OCI-LY7 (cell line): Measurements from ENCODE around the gene HAUS6. TPM values are rescaled to one million over a fixed set of nuclear protein-coding genes. Genes with fewer than 3 reads are reported as not detected.
A peak's percentile ranks its signal among the peaks of the same experiment; 100 is the strongest.

Experiments used
- BruUV-seq: library from RNA; stranded (reverse); fragments of 400-500 nt; replicated peaks from 2 replicates; lab custom pipeline; 2021; lab: Mats Ljungman, UMichigan
- CTCF ChIA-PET: fragments of 300-600 bp; sonication (Branson Sonifier 250); formaldehyde crosslinking; loops from one replicate; lab custom pipeline; 2022; ENCODE audit warnings: antibody characterized with exemption; ENCODE audit not compliant: unreplicated experiment; lab: Charles Lee
- POLR2A ChIA-PET: fragments of 300-600 bp; sonication (Branson Sonifier 250); formaldehyde crosslinking; loops from one replicate; lab custom pipeline; 2022; ENCODE audit warnings: antibody characterized with exemption; lab: Charles Lee
- DNase-seq: peaks from one replicate; pipeline ENCODE4 v3.0.0-alpha.2; 2015; ENCODE audit warnings: low spot score
- H2AFZ ChIP-seq: fragments of 200-600 bp; sonication (generic), shearing (Covaris generic); 2 replicates; pipeline ENCODE4 v1.6.1; 2014; ENCODE audit warnings: mild to moderate bottlenecking, antibody characterized with exemption, low read length, moderate library complexity
- H3K27ac ChIP-seq: fragments of 200-600 bp; sonication (generic); 2 replicates; pipeline ENCODE4 v1.5.1; 2014; ENCODE audit warnings: mixed run types, low read depth, mild to moderate bottlenecking, moderate library complexity, low read length, inconsistent platforms; ENCODE audit not compliant: poor library complexity, severe bottlenecking
- H3K36me3 ChIP-seq: fragments of 200-600 bp; sonication (generic); 2 replicates; pipeline ENCODE4 v1.6.1; 2014; ENCODE audit warnings: mild to moderate bottlenecking, antibody characterized with exemption, low read length, moderate library complexity, mixed read lengths; ENCODE audit not compliant: insufficient read depth
- H3K4me1 ChIP-seq: fragments of 200-600 bp; sonication (generic); 2 replicates; pipeline ENCODE4 v1.5.1; 2014; ENCODE audit warnings: mild to moderate bottlenecking, low read length; ENCODE audit not compliant: insufficient read depth, poor library complexity, severe bottlenecking
- H3K4me2 ChIP-seq: fragments of 200-600 bp; sonication (generic); 2 replicates; pipeline ENCODE4 v1.6.1; 2014; ENCODE audit warnings: mild to moderate bottlenecking, low read length
- H3K4me3 ChIP-seq: fragments of 200-600 bp; sonication (generic); 2 replicates; pipeline ENCODE4 v1.5.1; 2014; ENCODE audit warnings: mild to moderate bottlenecking, low read depth, low read length; ENCODE audit not compliant: poor library complexity, severe bottlenecking
- H3K79me2 ChIP-seq: fragments of 200-600 bp; sonication (generic); 2 replicates; pipeline ENCODE4 v1.6.1; 2016; ENCODE audit warnings: low read depth, mild to moderate bottlenecking, low read length, moderate library complexity, mixed read lengths; ENCODE audit not compliant: insufficient read depth
- H3K9me2 ChIP-seq: fragments of 200-600 bp; sonication (generic); 2 replicates; pipeline ENCODE4 v1.6.1; 2016; ENCODE audit warnings: mild to moderate bottlenecking, low read length, mixed read lengths; ENCODE audit not compliant: insufficient read depth
- H3K9me3 ChIP-seq: fragments of 200-600 bp; sonication (generic); 2 replicates; pipeline ENCODE4 v1.6.1; 2014; ENCODE audit warnings: mild to moderate bottlenecking, mixed run types, low read length, mixed read lengths
- H4K20me1 ChIP-seq: fragments of 200-600 bp; sonication (generic); 2 replicates; pipeline ENCODE4 v1.6.1; 2014; ENCODE audit warnings: mild to moderate bottlenecking, antibody characterized with exemption, low read length, moderate library complexity, mixed read lengths; ENCODE audit not compliant: insufficient read depth
- EZH2phosphoT487 ChIP-seq: fragments of 200-600 bp; sonication (generic); IDR thresholded peaks from 2 replicates; pipeline ENCODE4 v1.6.1; 2018; ENCODE audit warnings: low read depth, borderline replicate concordance, mild to moderate bottlenecking, mixed run types, antibody characterized with exemption, low read length, moderate library complexity, mixed read lengths
- intact Hi-C: fragments of 100-400 bp; cut with micrococcal nuclease; formaldehyde crosslinking; loops from one replicate; pipeline ENCODE4 v1.10.0; 2022; ENCODE audit not compliant: unreplicated experiment
- total RNA-seq, 2 experiments: library from RNA; depleted of rRNA in 1 of 2; stranded (reverse); fragments of >200 nt in 1 of 2; shearing (Covaris generic) in 1 of 2; gene quantifications; 2 replicates each; pipeline ENCODE4 v1.2.3, GENCODE V29; 2014 to 2022
- TF ChIP-seq, protein P1 (sequence below): fragments of 200-600 bp; sonication (generic); conservative IDR thresholded peaks from 2 replicates; pipeline ENCODE4 v1.5.1; 2014; ENCODE audit warnings: mild to moderate bottlenecking, antibody characterized with exemption, low read length, moderate library complexity, mixed read lengths

Gene HAUS6
- total RNA-seq, 2 experiments from 2014 or later: 25.7 to 31.5 TPM

DNA sequence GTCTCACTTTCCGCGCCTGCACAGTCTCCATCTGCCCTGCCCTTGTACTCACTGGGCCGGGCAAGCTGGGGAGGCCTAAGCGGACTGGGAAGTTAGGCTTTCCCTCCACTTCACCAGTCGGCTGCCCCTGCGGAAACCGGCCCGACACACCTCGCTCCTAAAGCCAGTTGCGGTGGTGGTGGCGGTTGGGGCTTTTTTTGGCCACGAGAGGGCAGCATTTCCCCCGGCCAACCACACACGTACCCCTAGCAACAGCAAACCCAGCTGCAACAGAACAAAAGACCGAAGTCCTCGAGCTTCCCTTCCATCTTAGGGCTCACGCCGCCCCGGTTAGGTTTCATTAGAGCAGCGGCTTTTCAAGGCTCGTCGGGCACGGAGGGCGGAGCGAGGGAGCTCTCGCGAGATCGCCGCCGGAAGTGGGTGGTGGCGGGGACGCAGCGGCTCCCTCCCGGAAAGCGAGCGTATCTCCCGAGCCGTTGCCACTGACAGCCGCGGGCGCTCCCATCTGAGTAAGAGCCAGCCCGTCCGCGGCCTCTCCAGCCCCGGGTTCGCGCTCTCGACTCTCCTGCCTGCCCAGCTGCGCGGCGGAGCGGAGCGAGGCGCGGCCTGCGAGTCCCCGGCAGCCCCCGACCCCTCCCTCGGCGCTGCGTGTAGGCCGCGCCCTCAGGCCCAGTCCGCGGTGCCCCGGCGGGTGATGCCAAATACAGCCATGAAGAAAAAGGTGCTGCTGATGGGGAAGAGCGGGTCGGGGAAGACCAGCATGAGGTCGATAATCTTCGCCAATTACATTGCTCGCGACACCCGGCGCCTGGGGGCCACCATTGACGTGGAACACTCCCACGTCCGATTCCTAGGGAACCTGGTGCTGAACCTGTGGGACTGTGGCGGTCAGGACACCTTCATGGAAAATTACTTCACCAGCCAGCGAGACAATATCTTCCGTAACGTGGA lies 53.5 kb downstream of the HAUS6 start, which contains the start of gene RRAGA:
TSS of gene RRAGA (plus strand) at position 462 of the 951 bp plus-strand sequence. CDS start at position 695, 233 bp downstream.
- POLR2A ChIA-PET: interaction anchor here (0.7 to 1.9 kb wide), 11 partner anchors 18 to 414 kb away, joined by 3 to 8 read pairs (median 3); partner anchors contain the start of gene HAUS6
- Histone ChIP-seq H3K9me2 (no peaks in the 10 kb centered on the region), H3K27ac (peak within 1 kb of the TSS; percentile 87), H3K4me3 (peak within 1 kb of the TSS; percentile 78), H3K9me3 (no peaks in the 10 kb centered on the region), H3K36me3 (peaks cover 8% of the 10 kb centered on the region), H2AFZ (peak within 1 kb of the TSS; percentile 97), H3K4me2 (peak within 1 kb of the TSS; percentile 85), H4K20me1 (0 out of 2 replicates have a peak, but pooled peaks cover 10% of the 10 kb centered on the region), H3K79me2 (peaks cover 24% of the 10 kb centered on the region), H3K4me1 (peaks cover 28% of the 10 kb centered on the region)
- TF ChIP-seq, protein P1, sequence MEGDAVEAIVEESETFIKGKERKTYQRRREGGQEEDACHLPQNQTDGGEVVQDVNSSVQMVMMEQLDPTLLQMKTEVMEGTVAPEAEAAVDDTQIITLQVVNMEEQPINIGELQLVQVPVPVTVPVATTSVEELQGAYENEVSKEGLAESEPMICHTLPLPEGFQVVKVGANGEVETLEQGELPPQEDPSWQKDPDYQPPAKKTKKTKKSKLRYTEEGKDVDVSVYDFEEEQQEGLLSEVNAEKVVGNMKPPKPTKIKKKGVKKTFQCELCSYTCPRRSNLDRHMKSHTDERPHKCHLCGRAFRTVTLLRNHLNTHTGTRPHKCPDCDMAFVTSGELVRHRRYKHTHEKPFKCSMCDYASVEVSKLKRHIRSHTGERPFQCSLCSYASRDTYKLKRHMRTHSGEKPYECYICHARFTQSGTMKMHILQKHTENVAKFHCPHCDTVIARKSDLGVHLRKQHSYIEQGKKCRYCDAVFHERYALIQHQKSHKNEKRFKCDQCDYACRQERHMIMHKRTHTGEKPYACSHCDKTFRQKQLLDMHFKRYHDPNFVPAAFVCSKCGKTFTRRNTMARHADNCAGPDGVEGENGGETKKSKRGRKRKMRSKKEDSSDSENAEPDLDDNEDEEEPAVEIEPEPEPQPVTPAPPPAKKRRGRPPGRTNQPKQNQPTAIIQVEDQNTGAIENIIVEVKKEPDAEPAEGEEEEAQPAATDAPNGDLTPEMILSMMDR: peak; percentile 89
- TF ChIP-seq EZH2phosphoT487: no peak
- peak; percentile 97 for DNase-seq
- intact Hi-C loops: loop anchor here (1.0 kb wide), 4 partner anchors 53 to 408 kb away; partner anchors contain the start of genes HAUS6 and RPS6
- BruUV-seq: no TSS peak
- CTCF ChIA-PET: interaction anchor here (1.5 to 2.0 kb wide), 2 partner anchors 80 to 408 kb away, joined by 5 to 7 read pairs; no protein-coding TSS in a partner anchor

DNA sequence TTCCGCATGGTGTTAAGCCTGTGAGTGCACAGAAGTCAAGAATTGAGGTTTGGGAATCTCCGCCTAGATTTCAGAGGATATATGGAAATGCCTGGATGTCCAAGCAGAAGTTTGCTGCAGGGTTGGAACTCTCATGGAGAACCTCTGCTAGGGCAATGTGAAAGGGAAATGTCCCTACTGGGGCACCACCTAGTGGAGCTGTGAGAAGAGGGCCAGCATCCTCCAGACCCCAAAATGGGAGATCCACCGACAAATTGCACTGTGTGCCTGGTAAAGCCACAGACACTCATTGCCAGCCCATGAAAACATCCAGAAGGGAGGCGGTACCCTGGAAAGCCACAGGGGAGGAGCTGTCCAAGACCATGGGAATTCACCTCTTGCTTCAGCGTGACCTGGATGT lies 66.1 kb downstream of the HAUS6 start:
- CTCF ChIA-PET: no interaction called here
- intact Hi-C loops: no loop called here

More for the DNA sequence above, 66.1 kb downstream of the HAUS6 start:
- no peak for TF ChIP-seq EZH2phosphoT487
- TF ChIP-seq, protein P1: peak; percentile 41; the same call in 1 of the 2 replicates
- Histone ChIP-seq H2AFZ (no peak overlapping the region), H3K79me2 (no peaks in the 10 kb centered on the region), H4K20me1 (no peaks in the 10 kb centered on the region), H3K9me2 (no peaks in the 10 kb centered on the region), H3K4me2 (no peak overlapping the region), H3K27ac (no peak overlapping the region), H3K4me1 (no peaks in the 10 kb centered on the region), H3K4me3 (no peak overlapping the region), H3K9me3 (no peaks in the 10 kb centered on the region), H3K36me3 (no peaks in the 10 kb centered on the region)
- DNase-seq: no peak
- POLR2A ChIA-PET: interaction anchor here (0.7 kb wide), 1 partner anchor 897 kb away, joined by 4 read pairs; no protein-coding TSS in a partner anchor
- BruUV-seq: no TSS peak
